ENCODE data around the gene ELAVL1. TPM values are rescaled to one million over a fixed set of nuclear protein-coding genes. Genes with fewer than 3 reads are reported as not detected.

ELAVL1 gene
- total and polyA plus RNA-seq, 2 of the 13 experiments (the other 11 are each of a cell fraction or from before 2014, with no cell fraction given), result 27.9 to 38.4 TPM

DNA sequence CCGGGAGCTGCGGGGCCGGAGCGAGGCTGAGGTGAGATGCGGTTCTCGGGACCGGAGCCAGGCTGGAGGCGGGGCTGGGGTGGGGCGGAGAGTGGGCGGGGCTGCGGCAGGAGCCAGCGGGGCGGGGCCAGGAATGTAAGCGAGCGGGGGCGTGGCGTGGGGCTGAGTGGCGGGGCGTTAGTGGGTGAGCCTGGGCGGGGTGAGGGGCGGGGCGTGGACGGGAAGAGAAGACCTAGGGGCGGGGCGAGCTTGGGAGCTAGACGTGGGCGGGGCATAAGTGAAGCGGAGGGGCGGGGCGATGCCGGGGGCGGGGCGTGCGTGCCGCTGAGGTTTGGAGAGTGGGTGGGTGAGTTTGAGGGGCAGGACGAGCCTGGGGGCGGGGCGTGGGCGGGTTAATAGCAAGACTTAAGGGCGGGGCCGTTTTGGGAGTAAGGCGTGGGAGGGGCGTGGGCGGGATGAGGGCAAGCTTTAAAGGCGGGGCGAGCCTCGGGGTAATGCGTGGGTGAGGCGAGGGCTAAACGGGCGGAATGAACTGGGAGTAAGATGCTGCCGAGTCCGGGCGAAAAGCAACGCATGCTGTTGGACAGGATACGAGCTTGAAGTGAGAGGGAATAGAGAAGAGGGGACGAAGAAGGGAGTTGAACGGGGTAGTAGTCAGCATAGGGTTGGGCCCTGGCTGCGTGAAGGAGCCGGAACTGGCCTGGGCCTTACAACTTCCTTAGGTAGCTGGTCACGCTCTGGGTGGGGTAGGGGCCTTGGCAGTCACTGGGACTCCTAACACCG lies 84.7 kb downstream of the ELAVL1 start (continued):
- TF ChIP-seq AGO2 (optimal IDR thresholded peaks at IDR 0.05; ENCODE audit: low read depth, low read length), result peak; percentile 29
- TF ChIP-seq EED (CRISPR knock-in tag; IDR thresholded peaks at IDR 0.05), result 0 out of 2 replicates have a peak, but pooled peaks have one; percentile 35
- no peak for TF ChIP-seq ZNF607 (CRISPR knock-in tag; IDR thresholded peaks at IDR 0.05; ENCODE audit: borderline replicate concordance)
- no peak for TF ChIP-seq ZFP41 (CRISPR knock-in tag; IDR thresholded peaks at IDR 0.05; ENCODE audit: borderline replicate concordance)
- no peak for TF ChIP-seq ZNF280D (CRISPR knock-in tag; IDR thresholded peaks at IDR 0.05)
- no peak for TF ChIP-seq NFYC (CRISPR knock-in tag; IDR thresholded peaks at IDR 0.05)
- no peak for TF ChIP-seq ZNF282 (IDR thresholded peaks at IDR 0.05; ENCODE audit: partially characterized antibody)
- 0 out of 2 replicates have a peak, but pooled peaks have one; percentile 21 for TF ChIP-seq ZSCAN21 (CRISPR knock-in tag; IDR thresholded peaks at IDR 0.05; ENCODE audit: borderline replicate concordance)
- peak; percentile 5 for TF ChIP-seq HNRNPLL (IDR thresholded peaks at IDR 0.05; ENCODE audit: low read depth, low read length, poor library complexity, severe bottlenecking)
- no peak for TF ChIP-seq ZNF513 (CRISPR knock-in tag; conservative IDR thresholded peaks at IDR 0.05)
- TF ChIP-seq ZNF224 (CRISPR knock-in tag; IDR thresholded peaks at IDR 0.05), result no peak
- TF ChIP-seq, protein P1, sequence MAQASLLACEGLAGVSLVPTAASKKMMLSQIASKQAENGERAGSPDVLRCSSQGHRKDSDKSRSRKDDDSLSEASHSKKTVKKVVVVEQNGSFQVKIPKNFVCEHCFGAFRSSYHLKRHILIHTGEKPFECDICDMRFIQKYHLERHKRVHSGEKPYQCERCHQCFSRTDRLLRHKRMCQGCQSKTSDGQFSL (CRISPR knock-in tag; IDR thresholded peaks at IDR 0.05), result no peak
- TF ChIP-seq, protein P2, sequence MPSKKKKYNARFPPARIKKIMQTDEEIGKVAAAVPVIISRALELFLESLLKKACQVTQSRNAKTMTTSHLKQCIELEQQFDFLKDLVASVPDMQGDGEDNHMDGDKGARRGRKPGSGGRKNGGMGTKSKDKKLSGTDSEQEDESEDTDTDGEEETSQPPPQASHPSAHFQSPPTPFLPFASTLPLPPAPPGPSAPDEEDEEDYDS (CRISPR knock-in tag; IDR thresholded peaks at IDR 0.05), result peak; percentile 33; the same call in 1 of the 2 replicates
- no peak for TF ChIP-seq IKZF1 (IDR thresholded peaks at IDR 0.05)
- no peak for TF ChIP-seq TCF7L2 (IDR thresholded peaks at IDR 0.05; ENCODE audit: low read depth, low read length)
- TF ChIP-seq BORCS8-MEF2B (CRISPR knock-in tag; IDR thresholded peaks at IDR 0.05), result 0 out of 2 replicates have a peak, but pooled peaks have one; percentile 20
- no peak for TF ChIP-seq IKZF5 (CRISPR knock-in tag; IDR thresholded peaks at IDR 0.05)
- peak; percentile 42; the same call in 1 of the 2 replicates for TF ChIP-seq ZNF430 (CRISPR knock-in tag; IDR thresholded peaks at IDR 0.05)
- no peak for TF ChIP-seq KLF9 (CRISPR knock-in tag; IDR thresholded peaks at IDR 0.05; ENCODE audit: low read depth)
- no peak; the same call in 1 of the 2 replicates for TF ChIP-seq ZSCAN22 (CRISPR knock-in tag; IDR thresholded peaks at IDR 0.05)
- no peak for TF ChIP-seq ZNF674 (CRISPR knock-in tag; IDR thresholded peaks at IDR 0.05; ENCODE audit: low read depth)
- no peak for TF ChIP-seq ZNF724P (CRISPR knock-in tag; IDR thresholded peaks at IDR 0.05; ENCODE audit: borderline replicate concordance)
- no peak for TF ChIP-seq SNRNP70 (IDR thresholded peaks at IDR 0.05; ENCODE audit: low read depth, low read length)
- no peak for TF ChIP-seq NFRKB (IDR thresholded peaks at IDR 0.05)
- TF ChIP-seq NFATC3 (CRISPR knock-in tag; IDR thresholded peaks at IDR 0.05), result no peak
